HG02571 (cell line): Measurements from ENCODE around the gene CUL3.
A peak's percentile ranks its signal among the peaks of the same experiment; 100 is the strongest.
"Not testable (repeated sequence)": the region's sequence is repeated elsewhere in the genome, so short reads cannot be mapped to it uniquely, and the experiment has no call there.

Source experiments
- ATAC-seq: cut with Tn5 transposase; IDR thresholded peaks from one replicate; pipeline ENCODE4 v1.9.1; 2021; ENCODE audit warnings: mild to moderate bottlenecking, moderate library complexity; ENCODE audit not compliant: unreplicated experiment

The CUL3 gene

DNA sequence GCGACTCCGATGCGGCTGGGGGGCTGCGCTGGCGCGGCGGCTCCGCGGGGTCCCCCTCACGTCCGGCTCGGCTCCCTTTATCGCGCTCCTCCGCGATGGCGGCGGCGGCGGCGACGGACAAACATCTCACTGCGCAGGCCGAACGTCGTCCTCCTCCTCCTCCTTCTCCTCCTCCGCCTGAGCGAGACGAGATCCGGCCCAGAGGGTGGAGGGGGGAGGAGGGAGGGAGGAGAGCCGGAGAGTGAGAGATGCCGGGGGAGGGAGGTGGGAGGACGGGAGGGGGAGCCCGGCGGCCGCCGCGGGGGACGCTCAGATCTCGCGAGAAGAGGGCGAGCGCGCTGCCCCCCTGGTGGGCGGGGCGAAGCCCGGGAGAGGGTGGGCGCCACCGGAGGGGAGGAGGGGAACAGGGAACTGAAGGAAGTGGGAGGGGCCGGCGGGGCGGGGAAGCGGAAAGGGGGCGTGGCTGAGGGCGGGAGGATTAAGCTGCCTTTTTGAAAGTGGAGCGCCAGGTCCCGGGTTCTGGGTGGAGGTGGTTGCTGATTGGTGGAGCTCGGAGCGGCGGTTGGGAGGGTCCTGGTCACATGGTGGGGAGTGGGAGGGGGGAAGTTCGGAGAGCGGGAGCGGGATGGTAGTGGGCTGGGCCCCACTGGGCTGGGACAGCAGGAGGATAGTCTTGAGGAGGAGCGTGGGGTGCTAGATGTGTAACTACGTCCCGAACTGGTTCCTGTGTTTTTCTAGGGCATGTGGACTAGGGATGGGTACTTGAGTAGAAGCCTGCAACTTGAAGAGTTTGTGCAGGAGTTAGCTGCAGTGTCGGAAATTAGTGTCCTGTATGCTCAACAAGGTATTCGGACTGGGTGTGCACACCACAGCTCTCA, at the start of gene CUL3:
Gene CUL3 (minus strand): TSS at position 153 of the 878 bp plus-strand sequence. CDS start 354 bp downstream, outside the sequence.
- peak; percentile 80 for ATAC-seq

DNA sequence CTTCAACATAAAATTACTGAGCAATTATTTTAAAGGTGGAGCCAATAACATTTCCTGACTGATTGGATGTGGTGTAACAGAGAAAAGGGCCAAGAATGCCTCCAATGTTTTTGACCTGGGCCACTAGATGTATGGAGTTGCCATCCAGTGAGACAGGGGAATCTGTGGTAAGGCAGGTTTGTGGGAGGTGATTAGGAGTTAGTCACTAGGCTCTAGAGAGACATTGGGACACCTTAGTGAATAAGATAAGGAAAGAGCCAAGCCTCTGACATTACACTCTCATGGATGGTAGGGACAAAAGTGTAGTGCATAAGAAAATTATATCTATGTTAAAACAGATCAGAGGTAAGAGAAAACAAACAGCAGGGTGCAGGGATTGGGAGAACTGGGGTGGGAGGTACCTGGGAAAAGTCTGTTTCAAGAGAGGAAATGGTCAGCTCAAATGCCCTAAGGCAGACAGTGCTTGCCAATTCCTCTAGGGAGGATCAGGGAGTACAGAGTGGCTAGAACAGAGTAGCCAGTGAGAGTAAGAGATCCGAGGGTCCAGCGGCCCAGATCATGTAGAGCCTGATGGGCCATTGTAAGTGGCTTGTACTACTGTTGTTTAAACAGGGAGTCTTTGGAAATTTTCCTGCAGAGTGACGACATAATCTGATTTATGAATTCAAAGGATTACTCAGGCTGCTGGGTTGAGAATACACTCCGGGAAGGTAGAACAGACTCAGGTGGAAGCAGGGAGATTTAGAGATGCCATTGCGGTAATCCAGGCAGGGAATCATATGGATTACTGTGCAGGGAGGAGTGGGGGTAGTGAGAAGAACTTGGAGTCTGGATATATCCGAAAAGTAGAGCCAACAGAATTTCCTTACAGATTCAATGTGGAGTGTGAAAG, 45.7 kb upstream of the CUL3 start:
- no peak for ATAC-seq

DNA sequence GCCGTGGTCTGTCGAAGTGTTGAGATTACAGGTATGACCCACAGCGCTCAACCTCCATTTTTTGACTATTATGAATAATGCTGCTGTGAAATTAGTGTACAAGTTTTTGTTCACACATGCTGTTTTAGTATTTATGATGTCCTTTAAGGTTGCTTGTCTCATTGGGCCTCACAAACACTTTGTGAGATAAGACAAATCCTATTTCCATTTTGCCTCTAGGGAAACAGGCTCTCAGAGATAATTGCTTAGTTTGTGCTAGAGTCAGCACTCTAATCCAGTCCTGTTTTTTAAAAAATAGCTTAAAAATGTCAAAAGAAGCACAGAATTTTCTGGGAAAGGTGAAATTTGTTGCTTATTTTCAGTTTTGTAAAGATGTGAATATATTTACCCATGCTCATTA, 43.3 kb upstream of the CUL3 start:
- ATAC-seq = no peak

DNA sequence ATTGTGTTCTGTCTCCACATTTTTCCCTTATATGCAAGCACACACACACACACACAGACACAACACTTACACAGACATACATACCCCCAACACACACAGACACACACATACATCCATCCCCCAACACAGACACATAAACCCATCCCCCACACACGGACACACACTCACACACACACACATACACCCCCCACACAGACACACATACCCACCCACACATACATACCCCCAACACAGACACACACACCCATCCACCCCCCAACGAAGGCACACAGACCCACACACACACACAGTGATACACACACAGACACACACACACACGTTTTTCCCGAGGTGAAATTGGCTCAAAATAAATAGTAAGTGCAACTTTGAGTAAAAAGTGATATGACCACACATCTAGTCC, 41.6 kb upstream of the CUL3 start:
- ATAC-seq = no peak

DNA sequence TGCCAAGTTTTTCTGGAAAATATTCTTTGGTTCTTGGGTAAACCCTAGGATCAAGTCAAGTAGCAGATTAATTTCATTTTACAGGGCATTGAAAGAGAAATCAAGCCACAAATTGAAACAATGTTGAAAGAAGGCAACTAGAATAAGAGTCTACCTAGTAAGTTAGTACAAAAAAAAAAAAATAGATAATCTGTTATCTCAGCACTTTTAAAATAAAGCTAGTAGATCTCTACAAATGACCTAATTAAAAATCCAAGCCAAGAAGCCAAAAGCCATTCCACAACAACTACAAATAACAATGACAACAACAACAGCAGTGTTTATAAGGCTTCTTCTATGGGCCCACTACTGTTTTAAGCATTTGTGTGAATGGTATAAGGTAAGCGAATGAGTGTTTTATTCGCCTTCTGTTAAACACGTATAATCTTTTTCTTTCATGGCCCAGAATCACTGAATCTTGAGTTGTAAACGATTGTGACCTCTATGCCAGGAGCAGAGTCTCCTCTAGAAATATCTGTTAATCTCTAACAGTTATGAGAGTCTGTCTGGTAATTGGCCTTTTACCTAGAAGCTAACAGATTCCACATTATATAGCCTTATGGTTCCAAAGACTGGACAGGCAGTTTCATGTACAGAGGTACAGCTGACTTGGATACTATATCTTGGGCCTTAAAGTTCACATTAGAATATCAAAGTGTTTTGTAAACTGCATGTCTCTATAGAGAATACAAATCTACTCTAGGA, 28.6 kb upstream of the CUL3 start:
- no peak for ATAC-seq

DNA sequence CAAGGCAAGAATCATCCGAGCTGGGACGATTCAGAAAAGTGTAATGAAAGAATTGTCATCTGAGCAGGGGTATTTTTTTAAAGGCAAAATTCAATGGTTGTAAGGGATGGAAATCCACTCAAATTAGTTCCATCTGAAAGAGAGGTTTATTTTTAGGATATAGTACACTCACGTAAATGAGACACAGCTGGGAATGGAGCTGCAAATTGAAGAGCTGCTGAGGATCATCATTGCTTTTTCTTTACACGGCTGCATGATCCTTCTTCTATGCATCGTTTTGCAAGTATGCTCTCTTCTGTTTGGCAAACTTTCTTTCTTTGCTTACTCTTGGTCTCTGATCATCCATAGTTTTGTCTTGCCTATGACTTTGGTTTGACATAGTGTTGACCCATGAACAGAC, 27.4 kb upstream of the CUL3 start:
- ATAC-seq = no peak

DNA sequence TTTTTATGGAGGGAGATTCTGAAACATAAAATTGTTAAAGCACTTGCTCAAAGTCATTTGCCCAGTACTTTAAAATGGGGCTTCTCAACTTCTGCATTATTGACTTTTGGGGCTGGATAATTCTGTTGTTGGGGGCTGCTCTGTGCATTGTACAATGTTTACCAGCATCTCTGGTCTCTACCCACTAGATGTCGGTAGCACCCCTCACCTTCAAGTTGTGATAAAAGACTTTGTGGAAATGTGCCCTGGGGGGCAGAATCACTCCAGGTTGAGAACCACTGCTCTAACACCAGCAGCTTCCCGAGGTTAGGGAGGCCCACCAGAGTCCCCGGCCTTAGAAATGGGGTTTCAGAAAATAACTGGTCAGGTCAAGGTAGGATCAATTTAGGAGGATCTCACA, 26.8 kb upstream of the CUL3 start:
- ATAC-seq = no peak

DNA sequence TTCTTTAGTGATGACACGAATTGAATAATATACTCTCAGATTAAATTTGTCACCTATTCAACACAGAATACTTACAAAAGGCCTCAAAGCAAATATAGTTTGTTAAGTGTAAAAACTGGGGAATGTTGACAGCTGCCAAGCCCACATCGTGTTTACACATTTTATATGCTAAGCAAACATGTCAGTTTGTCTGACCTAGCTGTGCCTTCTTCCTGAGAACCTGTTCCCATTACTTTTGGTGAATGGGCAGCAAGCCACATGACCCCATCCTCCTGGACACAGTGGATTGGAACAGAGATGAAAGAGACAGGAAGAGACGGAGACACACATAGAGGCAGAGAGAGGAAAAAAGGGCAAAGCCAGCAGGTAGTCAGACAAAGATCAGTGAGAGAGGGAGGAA, 22.9 kb upstream of the CUL3 start:
- no peak for ATAC-seq

DNA sequence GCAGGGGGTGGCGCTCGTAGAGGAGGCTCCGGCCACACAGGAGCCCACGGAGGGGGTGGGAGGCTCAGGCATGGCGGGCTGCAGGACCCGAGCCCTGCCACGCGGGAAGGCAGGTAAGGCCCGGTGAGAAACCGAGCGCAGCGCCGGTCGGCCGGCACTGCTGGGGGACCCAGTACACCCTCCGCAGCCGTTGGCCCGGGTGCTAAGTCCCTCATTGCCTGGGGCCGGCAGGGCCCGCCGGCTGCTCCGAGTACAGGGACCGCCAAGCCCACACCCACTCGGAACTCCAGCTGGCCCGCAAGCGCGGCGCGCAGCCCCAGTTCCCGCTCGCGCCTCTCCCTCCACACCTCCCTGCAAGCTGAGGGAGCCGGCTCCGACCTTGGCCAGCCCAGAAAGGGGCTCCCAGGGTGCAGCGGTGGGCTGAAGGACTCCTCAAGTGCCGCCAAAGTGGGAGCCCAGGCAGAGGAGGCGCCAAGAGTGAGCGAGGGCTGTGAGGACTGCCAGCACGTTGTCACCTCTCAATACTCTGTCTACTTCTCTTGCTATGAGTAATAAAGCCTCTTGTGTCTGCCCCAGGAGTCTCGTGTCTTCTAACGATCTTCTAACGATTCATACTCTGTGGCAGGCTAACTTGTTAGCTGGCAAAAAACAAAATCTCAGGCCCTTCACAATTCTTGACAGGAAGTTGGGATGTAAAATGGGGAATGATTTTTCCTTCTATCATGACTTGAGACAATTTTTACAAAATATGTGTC, 18.8 kb upstream of the CUL3 start:
- ATAC-seq = not testable (repeated sequence)

DNA sequence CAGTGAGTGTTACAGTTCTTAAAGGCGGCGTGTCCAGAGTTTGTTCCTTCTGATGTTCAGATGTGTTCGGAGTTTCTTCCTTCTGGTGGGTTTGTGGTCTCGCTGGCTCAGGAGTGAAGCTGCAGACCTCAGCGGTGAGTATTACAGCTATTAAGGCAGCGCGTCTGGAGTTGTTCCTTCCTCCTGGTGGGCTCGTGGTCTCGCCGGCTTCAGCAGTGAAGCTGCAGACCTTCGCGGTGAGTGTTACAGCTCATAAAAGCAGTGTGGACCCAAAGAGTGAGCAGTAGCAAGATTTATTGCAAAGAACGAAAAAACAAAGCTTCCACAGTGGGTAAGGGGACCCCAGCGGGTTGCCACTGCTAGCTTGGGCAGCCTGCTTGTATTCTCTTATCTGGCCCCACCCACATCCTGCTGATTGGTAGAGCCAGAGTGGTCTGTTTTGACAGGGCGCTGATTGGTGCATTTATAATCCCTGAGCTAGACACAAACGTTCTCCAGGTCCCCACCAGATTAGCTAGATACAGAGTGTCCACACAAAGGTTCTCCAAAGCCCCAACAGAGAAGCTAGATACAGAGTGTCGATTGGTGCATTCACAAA, 17.7 kb upstream of the CUL3 start:
- not testable (repeated sequence) for ATAC-seq

DNA sequence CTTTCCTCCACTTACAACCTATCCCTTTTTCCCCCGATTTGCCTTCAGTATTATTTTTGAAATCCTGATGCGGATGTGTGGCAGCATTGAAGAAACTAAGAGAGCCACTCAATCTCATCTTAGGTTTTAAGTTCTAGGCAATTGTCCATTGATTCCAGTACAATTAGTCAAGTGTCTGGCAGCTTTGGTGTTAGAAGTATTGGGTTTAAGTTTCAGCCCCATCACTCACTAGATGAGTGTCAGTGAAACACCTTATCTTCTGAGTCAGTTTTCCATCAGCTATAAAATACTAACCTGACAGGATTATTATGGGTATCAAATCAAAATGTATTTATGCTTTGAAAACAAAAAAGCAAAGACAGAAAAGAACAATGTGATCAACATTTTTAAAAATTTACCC, 16.8 kb upstream of the CUL3 start:
- no peak for ATAC-seq

DNA sequence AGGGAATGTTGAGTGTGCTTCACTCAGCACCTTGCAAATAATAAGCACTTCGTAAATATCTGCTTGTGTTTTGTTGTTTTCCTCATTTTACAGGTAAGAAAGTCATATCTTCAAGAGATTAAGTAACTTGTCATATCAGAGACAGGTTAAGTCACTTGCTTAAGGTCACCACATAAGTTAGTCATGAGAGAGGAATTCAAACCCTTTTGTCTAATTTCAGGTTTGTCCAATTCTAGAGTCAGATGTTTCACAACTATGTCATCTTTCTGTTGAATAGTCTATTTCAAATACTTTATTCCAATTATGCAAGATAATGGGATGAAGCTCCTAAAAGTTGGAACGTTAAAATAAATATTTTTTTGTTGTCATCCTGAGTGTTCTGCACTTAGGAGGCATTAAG, 13.5 kb upstream of the CUL3 start:
- no peak for ATAC-seq

DNA sequence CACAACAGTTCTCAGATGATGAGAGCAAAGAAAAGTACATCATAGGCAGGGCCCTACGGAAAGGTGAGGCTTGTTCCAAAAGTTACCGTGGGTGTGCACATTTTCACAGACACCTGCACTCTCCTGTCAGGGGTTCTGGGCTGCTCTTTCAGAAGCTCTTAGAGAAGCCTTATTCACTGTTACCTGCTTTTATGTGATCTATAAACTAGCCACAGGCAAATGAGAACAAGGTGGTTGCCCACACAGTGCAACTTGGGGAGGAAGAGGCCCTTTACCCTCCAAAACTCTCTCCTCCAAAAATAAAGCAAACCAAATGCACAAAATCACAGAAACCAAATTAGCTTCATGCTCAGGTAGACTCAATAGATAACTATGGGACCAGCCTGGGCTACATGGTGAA, 11.1 kb upstream of the CUL3 start:
- peak; percentile 52 for ATAC-seq

DNA sequence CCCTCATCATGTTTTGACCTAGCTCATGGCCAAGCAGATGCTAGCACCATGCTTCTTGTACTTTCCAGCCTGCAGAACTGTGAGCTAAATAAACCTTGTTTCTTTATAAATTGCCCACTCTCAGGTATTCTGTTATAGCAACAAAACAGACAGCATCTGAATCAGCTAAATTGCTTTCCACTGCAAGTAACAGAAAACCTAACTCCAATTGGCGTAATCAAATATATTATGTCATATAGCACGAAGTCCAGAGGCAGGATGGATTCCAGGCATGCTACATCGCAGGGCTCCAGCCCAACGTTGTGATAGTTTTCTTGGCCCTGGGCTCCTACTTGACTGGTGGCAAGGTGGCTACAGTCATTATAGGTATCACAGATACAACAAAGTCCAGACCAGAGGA, 10.4 kb upstream of the CUL3 start:
- no peak for ATAC-seq

DNA sequence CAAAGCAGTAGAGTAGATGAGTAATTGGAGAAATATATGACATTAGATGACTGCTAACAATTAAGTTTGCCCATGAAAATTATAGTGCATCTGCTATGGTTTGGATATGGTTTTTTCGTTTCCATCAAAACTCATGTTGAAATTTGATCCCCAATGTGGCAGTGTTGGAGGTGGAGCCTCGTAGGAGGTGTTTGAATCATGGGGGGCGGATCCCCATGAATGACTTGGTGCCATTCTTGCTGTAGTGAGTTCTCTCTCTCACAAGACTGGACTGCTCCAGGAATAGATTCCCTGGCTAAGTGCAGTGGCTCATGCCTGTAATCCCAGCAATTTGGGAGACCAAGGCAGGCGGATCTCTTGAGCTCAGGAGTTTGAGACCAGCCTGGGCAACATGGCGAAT, 9.7 kb upstream of the CUL3 start:
- ATAC-seq = no peak

DNA sequence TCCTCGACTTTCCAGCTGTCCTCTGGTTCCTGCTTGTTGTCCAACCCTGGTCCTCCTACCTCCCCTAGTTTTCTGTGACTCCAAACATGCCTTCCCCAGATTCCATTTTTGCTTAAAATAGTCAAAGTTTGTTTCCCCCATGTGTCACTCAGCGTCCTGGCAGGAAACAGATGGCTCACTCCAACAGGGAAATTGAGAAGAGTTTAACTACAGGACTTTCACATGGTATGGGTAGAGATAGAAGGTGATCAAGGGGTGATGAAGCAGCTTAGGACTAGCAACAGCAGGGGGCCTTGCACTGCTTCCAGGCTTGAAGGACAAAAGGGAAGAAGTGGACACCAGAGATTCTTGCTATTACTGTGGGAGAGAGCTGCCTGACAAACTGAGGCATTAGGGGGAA, 6.1 kb upstream of the CUL3 start:
- no peak for ATAC-seq

DNA sequence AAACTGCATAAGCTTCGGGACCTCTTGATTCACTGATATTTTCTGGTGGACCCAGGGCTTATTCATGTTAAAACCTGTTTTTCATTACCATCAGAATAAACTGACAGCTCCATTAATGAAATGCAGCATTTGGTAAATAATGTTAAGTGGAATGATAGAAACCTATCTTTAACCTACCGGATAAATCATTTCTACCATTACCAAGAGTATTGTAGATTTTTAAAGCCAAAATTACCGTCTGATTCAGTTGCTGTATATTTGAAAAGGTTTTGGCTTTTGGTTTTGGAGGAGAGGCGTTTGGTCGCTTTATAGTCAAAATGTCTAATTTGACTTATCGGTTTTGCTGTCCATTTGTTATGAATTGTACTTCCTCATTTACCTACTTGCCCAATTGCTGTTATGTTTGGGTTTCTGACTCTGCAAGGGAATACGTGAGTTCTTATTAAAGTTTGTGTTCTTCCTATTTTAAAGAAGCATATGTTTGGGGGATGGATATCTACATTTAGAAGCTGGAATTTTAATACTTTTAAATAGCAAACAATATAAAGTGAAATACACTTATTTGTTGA, 1.0 kb upstream of the CUL3 start:
- ATAC-seq = no peak

DNA sequence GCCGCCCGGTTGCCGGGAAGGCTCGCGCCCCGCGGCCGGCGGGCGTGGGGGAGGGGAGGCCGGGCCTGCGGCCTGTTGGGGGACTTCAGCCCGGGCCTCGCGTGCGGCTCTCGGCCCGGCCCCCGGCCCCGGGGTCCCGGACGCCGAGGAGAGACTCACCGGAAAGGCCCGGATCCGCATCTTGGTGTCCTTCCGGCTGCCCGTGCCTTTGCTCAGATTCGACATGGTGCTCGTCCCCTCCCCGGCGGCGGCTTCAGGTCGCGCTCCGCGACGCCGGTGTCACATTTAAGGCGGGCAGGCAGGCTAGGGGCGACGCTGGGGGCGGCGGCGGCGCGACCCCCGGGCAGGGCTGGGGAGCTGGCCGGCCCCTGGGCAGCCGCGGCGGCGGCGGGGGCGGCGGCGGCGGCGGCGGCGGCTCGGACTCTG, 365 bp downstream of the CUL3 start:
- peak; percentile 24 for ATAC-seq

DNA sequence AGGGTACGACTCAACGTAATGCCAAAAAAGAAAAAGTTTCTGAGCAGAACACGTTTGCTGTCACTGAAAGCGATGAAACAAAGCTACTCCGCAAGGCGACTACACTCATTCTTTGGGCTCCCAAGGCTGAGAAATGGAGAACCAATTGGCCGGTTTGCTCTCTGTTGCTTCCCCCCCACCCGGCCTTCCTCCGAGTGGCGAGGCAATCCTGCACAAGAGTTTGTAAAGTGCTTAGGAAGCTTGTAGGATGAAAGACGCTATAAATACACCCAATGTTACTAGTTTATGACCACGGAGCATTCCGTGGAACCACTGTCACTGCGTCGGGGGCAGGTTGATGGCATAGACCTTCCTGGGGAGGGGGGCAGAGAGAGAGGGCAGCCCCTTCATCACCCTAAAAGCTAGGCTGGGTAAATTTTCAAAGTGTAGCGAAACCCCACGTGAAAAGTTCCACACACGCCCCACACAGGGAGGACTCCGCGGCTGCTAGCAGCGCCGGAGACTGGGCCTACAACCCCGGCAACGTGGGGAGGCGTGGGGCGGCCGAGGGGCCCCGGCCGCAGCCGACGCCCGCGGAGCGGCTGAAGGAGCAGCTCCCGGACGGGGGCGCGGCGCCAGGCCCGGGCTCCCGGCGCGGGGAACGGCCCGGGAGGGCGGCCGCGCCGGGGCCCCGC, 915 bp downstream of the CUL3 start:
- ATAC-seq = peak; percentile 1
